RKO (cell line): ENCODE measurements around the gene PRCP.

Experiments used
- DNase-seq: peaks from one replicate; pipeline ENCODE4 v3.0.0-alpha.2; 2016; ENCODE audit warnings: low spot score

Gene PRCP

GRCh38 chr11:82782825-82783374 is 117.3 kb downstream of the PRCP start:
- DNase-seq = no peak

- no peak for DNase-seq
These were observed 121.5 kb downstream of the PRCP start for GRCh38 chr11:82778776-82779175.

- no peak for DNase-seq
These were observed 123.9 kb downstream of the PRCP start for GRCh38 chr11:82776377-82776776.

- peak; percentile 20 for DNase-seq
These were observed 124.4 kb downstream of the PRCP start for GRCh38 chr11:82775736-82776346.

GRCh38 chr11:82775218-82775617 is 125.0 kb downstream of the PRCP start:
- no peak for DNase-seq
